ENCODE data around the gene CEP19. TPM values are rescaled to one million over a fixed set of nuclear protein-coding genes. Genes with fewer than 3 reads are reported as not detected.
A peak's percentile ranks its signal among the peaks of the same experiment; 100 is the strongest.

The CEP19 gene
- total and polyA plus RNA-seq, 2 of the 4 experiments (the other 2 are of a cell fraction) = 1.1 to 1.4 TPM

- Histone ChIP-seq H3K4me2 (ENCODE audit: low read depth, low read length) (no peak overlapping the region), H3K36me3 (ENCODE audit: control insufficient read depth, insufficient read depth, low read length) (no peaks in the 10 kb centered on the region), H3K27ac (ENCODE audit: insufficient read depth, low read length) (no peak overlapping the region), H3K23ac (ENCODE audit: low read depth, low read length) (no peak overlapping the region), H4K5ac (ENCODE audit: low read depth, low read length) (no peak overlapping the region), H2AFZ (replicated peaks; ENCODE audit: low read length, poor library complexity) (peak overlapping the region; percentile 11), H3K9me3 (ENCODE audit: control insufficient read depth, insufficient read depth, low read length) (no peaks in the 10 kb centered on the region), H3K27me3 (ENCODE audit: control insufficient read depth, insufficient read depth, low read length) (peaks cover 3% of the 10 kb centered on the region), H3K14ac (replicated peaks; ENCODE audit: low read depth, low read length) (no peak overlapping the region), H3K56ac (ENCODE audit: extremely low read depth, insufficient read depth, low read length) (no peak overlapping the region), H3K9me1 (ENCODE audit: insufficient read depth, low read length) (0 out of 2 replicates have a peak, but pooled peaks cover 2% of the 10 kb centered on the region), H4K8ac (ENCODE audit: low read depth in 2 of 2, low read length in 2 of 2) (no peak overlapping the region), H2AK9ac (replicated peaks; ENCODE audit: low read depth, low read length, poor library complexity) (peak overlapping the region; percentile 16), H2BK20ac (ENCODE audit: low read depth, low read length) (no peak overlapping the region), H3K4ac (ENCODE audit: low read depth, low read length) (no peak overlapping the region), H3K18ac (ENCODE audit: low read depth, low read length) (no peak overlapping the region), H4K91ac (ENCODE audit: insufficient read depth, low read depth, low read length) (no peak overlapping the region), H3K79me1 (ENCODE audit: low read depth in 1 of 2, low read length in 2 of 2) (no peaks in the 10 kb centered on the region), H2BK120ac (ENCODE audit: low read depth, low read length) (no peak overlapping the region), H2BK5ac (ENCODE audit: low read depth, low read length, poor library complexity, severe bottlenecking) (no peak overlapping the region), H3K9ac (ENCODE audit: low read depth, low read length) (no peak overlapping the region), H3K4me3 (ENCODE audit: insufficient read depth, low read depth, low read length) (no peak overlapping the region), H3K4me1 (ENCODE audit: control insufficient read depth, insufficient read depth, low read length) (peaks cover 4% of the 10 kb centered on the region; the same call in 1 of the 2 replicates), H2AK5ac (ENCODE audit: low read depth, low read length) (no peak overlapping the region), H2BK15ac (ENCODE audit: low read depth, low read length) (no peak overlapping the region), H4K20me1 (ENCODE audit: insufficient read depth, low read length) (no peaks in the 10 kb centered on the region)
- WGBS, 2 experiments (ENCODE audit: extremely low coverage in 2 of 2, insufficient read length in 1 of 2) = 92% methylated on average over 18 of the region's 35 CpGs; no CpG with 5 or more reads in 1 of the 2 experiments
- intact Hi-C loops (cut with micrococcal nuclease) (no loop called here), in situ Hi-C loops (cut with MboI; ENCODE audit: low sequenced_read_pairs) (no loop called here), dilution Hi-C loops (cut with HindIII; ENCODE audit: low sequenced_read_pairs, unreplicated experiment) (no loop called here)
- BruUV-seq (replicated peaks) = no TSS peak
- POLR2A ChIA-PET (ENCODE audit: unreplicated experiment) = interaction anchor here (0.6 kb wide), 1 partner anchor 58 kb away, joined by 5 read pairs; no protein-coding TSS in a partner anchor
- ATAC-seq (ENCODE audit: low read depth) = no peak
- TF ChIP-seq SMC3 (IDR thresholded peaks at IDR 0.05; ENCODE audit: low read depth, low read length) (no peak), ELK1 (IDR thresholded peaks at IDR 0.05; ENCODE audit: borderline replicate concordance, low read depth, low read length) (no peak), CHD1 (IDR thresholded peaks at IDR 0.05; ENCODE audit: low read depth, low read length) (no peak), BHLHE40 (IDR thresholded peaks at IDR 0.05; ENCODE audit: low read depth, low read length) (no peak), FOS (IDR thresholded peaks at IDR 0.05; ENCODE audit: low read depth, low read length) (no peak), MAFK (IDR thresholded peaks at IDR 0.05; ENCODE audit: low read depth, low read length) (no peak)
- no peak for DNase-seq
- CTCF ChIA-PET = no interaction called here
Measured at GRCh38 chr3:196659901-196660351, 52.1 kb downstream of the CEP19 start.

Small RNAs within 50 kb of the gene (microRNA-seq; reads per million reads assigned to microRNA genes)
- not detected for gene RNU4-89P (ENCODE audit: insufficient read depth, insufficient read length)
- gene RNU6-646P (ENCODE audit: insufficient read depth, insufficient read length) = not detected

Small RNAs within 50 kb of the gene (small RNA-seq; reads per million reads assigned to genes)
- gene RNU4-89P (0 reads per million in 5 experiments), gene RNU6-646P (0 reads per million in 5 experiments)

Other genes starting within 250 kb of the CEP19 start
- 15.2 and 18.1 TPM in 2 replicates for gene RNF168, start 208.5 kb downstream of the CEP19 start, total RNA-seq (2012; rRNA removed)
- gene RNF168, start 208.5 kb downstream of the CEP19 start, polyA plus RNA-seq (2012; rRNA removed) = 2.5 TPM in 2 replicates
- gene SMCO1, start 196.9 kb downstream of the CEP19 start, total RNA-seq (2012; rRNA removed) = not detected in 2 replicates
- gene SMCO1, start 196.9 kb downstream of the CEP19 start, polyA plus RNA-seq (2012; rRNA removed) = not detected in 2 replicates
- gene WDR53, start 143.7 kb downstream of the CEP19 start, total RNA-seq (2012; rRNA removed) = 5.7 and 6.4 TPM in 2 replicates
- 5.3 and 5.9 TPM in 2 replicates for gene WDR53, start 143.7 kb downstream of the CEP19 start, polyA plus RNA-seq (2012; rRNA removed)
- 5.0 and 11.7 TPM in 2 replicates for gene FBXO45, start 143.6 kb downstream of the CEP19 start, total RNA-seq (2012; rRNA removed)
- 3.1 and 3.8 TPM in 2 replicates for gene FBXO45, start 143.6 kb downstream of the CEP19 start, polyA plus RNA-seq (2012; rRNA removed)
- gene NRROS, start 72.6 kb downstream of the CEP19 start, total RNA-seq (2012; rRNA removed) = under 0.01 TPM in 1 of 2 replicates, not detected in the other
- 0.10 and 0.16 TPM in 2 replicates for gene NRROS, start 72.6 kb downstream of the CEP19 start, polyA plus RNA-seq (2012; rRNA removed)
- 14.5 and 22.2 TPM in 2 replicates for gene PIGX, start 127 bp upstream of the CEP19 start, total RNA-seq (2012; rRNA removed)
- 7.9 and 9.4 TPM in 2 replicates for gene PIGX, start 127 bp upstream of the CEP19 start, polyA plus RNA-seq (2012; rRNA removed)
- gene PAK2, start 27.6 kb upstream of the CEP19 start, total RNA-seq (2012; rRNA removed) = 33.9 and 36.0 TPM in 2 replicates
- gene PAK2, start 27.6 kb upstream of the CEP19 start, polyA plus RNA-seq (2012; rRNA removed) = 28.6 and 31.8 TPM in 2 replicates
- 44.4 and 45.5 TPM in 2 replicates for gene SENP5, start 155.7 kb upstream of the CEP19 start, total RNA-seq (2012; rRNA removed)
- gene SENP5, start 155.7 kb upstream of the CEP19 start, polyA plus RNA-seq (2012; rRNA removed) = 6.2 and 7.4 TPM in 2 replicates
- 42.8 and 71.4 TPM in 2 replicates for gene NCBP2, start 230.3 kb upstream of the CEP19 start, total RNA-seq (2012; rRNA removed)
- 69.7 and 73.6 TPM in 2 replicates for gene NCBP2, start 230.3 kb upstream of the CEP19 start, polyA plus RNA-seq (2012; rRNA removed)

Data from IMR-90 (cell line).